Skeletal muscle satellite cell (primary cell): ENCODE measurements around the gene KCNK7.

ENCODE experiments used
- H3K27me3 ChIP-seq: 2 replicates; pipeline ENCODE4 v1.7.0; 2013; ENCODE audit warnings: low read length; ENCODE audit not compliant: control insufficient read depth, insufficient read depth
- H3K36me3 ChIP-seq: 2 replicates; pipeline ENCODE4 v1.7.0; 2013; ENCODE audit warnings: mild to moderate bottlenecking, control low read depth, low read length; ENCODE audit not compliant: insufficient read depth
- H3K4me1 ChIP-seq: 2 replicates; pipeline ENCODE4 v1.7.0; 2013; ENCODE audit warnings: low read length; ENCODE audit not compliant: control insufficient read depth, insufficient read depth
- H3K4me2 ChIP-seq: 2 replicates; pipeline ENCODE4 v1.7.0; 2013; ENCODE audit warnings: mild to moderate bottlenecking, low read length
- H3K4me3 ChIP-seq: 2 replicates; pipeline ENCODE4 v1.7.0; 2013; ENCODE audit warnings: low read length
- H3K9ac ChIP-seq: 2 replicates; pipeline ENCODE4 v1.7.0; 2013; ENCODE audit warnings: mild to moderate bottlenecking, low read depth, low read length, moderate library complexity
- H3K9me3 ChIP-seq: replicated peaks from 2 replicates; pipeline ENCODE4 v1.7.0; 2013; ENCODE audit warnings: mild to moderate bottlenecking, control low read depth, low read length

The KCNK7 gene

DNA sequence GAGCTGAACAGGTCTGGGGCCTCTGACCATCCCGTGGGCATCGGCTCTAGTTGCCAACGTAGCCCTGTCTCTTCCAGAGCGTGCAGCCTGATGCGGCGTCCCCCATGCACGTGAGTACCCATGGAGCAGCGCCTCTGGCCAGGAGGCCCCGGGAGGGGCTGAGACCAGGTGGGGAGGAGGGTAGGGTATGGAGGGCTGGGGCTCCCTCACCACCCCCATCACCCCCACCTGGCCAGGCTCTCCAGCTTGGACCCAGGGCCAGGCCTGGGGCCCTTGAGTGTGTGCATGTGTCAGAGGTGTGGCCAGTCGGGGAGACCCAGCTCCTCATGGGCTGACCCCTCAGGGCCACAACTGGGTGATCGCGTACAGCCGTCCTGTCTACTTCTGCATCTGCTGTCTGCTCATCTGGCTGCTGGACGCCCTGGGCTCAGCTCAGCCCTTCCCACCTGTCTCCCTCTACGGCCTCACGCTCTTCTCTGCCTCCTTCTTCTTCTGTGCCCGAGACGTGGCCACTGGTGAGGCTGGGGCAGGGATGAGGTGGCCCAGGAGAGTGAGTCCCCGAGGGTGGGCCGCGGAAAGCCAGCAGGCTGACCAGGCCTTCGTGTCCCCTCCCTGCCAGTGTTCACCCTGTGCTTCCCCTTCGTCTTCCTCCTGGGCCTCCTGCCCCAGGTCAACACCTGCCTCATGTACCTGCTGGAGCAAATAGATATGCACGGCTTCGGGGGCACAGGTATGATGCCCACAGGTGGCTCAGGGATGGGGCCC is 28.4 kb upstream of the KCNK7 start:
- H3K9me3 ChIP-seq, result no peaks in the 10 kb centered on the region
- peaks cover 87% of the 10 kb centered on the region for H3K36me3 ChIP-seq
- H3K27me3 ChIP-seq, result no peaks in the 10 kb centered on the region
- no peak overlapping the region for H3K9ac ChIP-seq
- no peaks in the 10 kb centered on the region for H3K4me1 ChIP-seq
- no peak overlapping the region for H3K4me3 ChIP-seq
- no peak overlapping the region for H3K4me2 ChIP-seq

DNA sequence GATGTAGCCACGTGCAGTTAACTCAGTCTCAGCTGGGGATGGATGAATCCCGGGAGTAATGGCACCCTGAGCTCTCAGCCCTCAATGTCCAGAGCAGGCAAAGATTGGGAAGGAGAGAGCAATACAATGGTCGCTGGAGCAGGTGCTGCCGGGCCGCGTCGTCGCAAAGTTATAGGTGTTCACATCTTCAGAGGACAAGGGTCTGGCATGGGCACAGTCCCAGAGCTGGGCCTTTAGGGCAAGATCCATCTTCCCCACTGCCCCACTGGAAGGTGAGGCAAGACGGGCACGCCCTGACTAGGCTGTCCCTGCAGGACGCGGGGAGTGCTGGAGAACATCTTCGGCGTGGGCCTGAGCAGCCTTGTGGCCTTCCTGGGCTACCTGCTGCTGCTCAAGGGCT is 27.6 kb upstream of the KCNK7 start:
- Histone ChIP-seq H3K9ac (no peak overlapping the region), H3K4me3 (no peak overlapping the region), H3K9me3 (no peaks in the 10 kb centered on the region)

DNA sequence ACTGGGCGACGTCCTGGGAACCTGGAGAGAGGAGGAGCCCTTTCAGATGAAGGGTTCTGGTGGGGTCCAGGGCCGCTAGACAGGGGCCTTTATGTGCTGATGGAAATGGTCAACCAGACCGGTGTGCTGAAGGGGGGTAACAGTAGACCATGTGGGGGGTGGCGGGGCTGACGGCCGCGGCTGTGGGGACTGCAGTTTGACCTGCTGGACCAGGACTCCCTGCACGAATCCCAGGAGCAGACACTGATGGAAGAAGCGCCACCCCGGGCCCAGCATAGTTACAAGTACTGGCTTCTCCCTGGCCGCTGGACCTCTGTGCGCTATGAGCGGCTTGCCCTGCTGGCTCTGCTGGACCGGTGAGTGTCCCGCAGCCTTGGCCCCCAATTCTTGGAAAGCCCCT is 26.4 kb upstream of the KCNK7 start:
- H3K4me3 ChIP-seq, result no peak overlapping the region
- H3K4me2 ChIP-seq, result no peak overlapping the region
- H3K9me3 ChIP-seq, result no peaks in the 10 kb centered on the region
- H3K4me1 ChIP-seq, result peaks cover 4% of the 10 kb centered on the region
- no peak overlapping the region for H3K9ac ChIP-seq
- no peaks in the 10 kb centered on the region for H3K27me3 ChIP-seq
- peaks cover 88% of the 10 kb centered on the region for H3K36me3 ChIP-seq

More for the DNA sequence above, 27.6 kb upstream of the KCNK7 start:
- no peak overlapping the region for H3K4me2 ChIP-seq
- H3K36me3 ChIP-seq, result peaks cover 89% of the 10 kb centered on the region
- H3K4me1 ChIP-seq, result no peaks in the 10 kb centered on the region
- H3K27me3 ChIP-seq, result no peaks in the 10 kb centered on the region

DNA sequence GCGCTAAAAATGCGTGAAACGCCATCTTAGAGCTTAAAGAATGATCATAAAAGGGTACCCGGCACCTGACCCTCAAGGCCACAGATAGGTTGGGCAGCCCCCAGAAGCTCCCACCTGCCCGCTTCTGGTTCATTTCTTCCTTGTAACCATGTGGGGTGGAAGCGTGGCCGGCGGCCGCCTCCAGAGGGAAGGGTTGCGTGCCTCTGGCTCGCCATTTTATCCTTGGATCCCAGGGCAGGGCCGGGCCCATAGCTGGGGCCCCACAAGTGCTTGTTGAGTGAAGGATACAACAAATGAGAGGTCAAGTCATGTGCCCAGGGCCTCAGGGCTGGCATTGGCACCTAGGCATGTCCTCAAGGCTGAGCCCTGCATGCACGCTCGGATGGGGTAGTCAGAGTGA is 25.9 kb upstream of the KCNK7 start:
- H3K36me3 ChIP-seq, result peaks cover 83% of the 10 kb centered on the region

DNA sequence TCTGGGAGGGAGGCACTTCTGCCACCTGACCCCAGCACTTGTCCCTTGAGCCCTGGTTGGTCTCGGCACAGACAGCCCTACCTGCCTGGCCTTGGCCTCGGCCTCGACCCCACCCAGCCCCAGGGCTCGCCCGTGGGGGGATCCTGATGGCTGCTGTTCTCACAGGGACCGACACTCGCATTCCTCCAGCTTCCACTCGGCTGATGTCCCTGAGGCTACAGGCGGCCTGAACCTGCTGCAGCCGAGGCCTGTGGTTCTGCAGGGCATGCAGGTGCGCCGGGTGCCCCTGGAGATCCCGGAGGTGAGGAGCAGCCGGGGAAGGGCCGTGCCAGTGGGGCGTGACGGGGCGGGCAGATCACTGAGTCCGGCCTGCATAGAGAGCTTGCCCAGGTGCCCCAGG is 25.1 kb upstream of the KCNK7 start:
- H3K27me3 ChIP-seq, result no peaks in the 10 kb centered on the region
- H3K4me2 ChIP-seq, result no peak overlapping the region
- no peak overlapping the region for H3K9ac ChIP-seq
- peaks cover 75% of the 10 kb centered on the region for H3K36me3 ChIP-seq
- peaks cover 11% of the 10 kb centered on the region for H3K4me1 ChIP-seq
- no peaks in the 10 kb centered on the region for H3K9me3 ChIP-seq
- no peak overlapping the region for H3K4me3 ChIP-seq

More for the DNA sequence above, 25.9 kb upstream of the KCNK7 start:
- no peak overlapping the region for H3K9ac ChIP-seq
- H3K9me3 ChIP-seq, result no peaks in the 10 kb centered on the region
- H3K27me3 ChIP-seq, result no peaks in the 10 kb centered on the region
- no peak overlapping the region for H3K4me2 ChIP-seq
- no peak overlapping the region for H3K4me3 ChIP-seq
- H3K4me1 ChIP-seq, result peaks cover 9% of the 10 kb centered on the region

DNA sequence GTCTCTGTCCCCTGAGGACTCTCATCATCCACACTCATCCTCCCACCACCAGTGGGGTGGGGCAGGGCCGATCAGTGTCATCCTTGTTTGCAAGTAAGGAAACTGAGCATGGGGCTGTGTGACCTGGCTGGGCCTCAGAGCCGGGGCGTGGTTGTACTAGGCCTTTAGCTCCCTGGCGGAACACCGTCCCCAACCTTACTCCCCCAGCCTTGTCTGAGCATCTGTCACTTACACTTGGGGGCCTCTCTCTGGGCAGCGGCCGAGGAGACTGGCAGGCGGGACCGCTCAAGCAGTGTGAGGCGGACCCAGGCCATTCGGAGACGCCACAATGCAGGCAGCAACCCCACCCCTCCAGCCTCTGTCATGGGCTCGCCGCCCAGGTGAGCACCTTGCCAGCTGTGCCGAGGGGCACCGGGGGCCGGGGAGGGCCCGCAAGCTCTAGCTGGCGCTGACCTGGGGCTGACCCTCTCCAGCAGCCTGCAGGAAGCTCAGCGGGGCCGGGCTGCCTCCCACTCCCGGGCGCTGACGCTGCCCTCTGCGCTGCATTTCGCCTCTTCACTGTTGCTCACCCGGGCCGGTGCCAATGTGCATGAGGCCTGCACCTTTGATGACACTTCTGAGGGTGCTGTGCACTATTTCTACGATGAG is 23.8 kb upstream of the KCNK7 start:
- Histone ChIP-seq H3K27me3 (no peaks in the 10 kb centered on the region), H3K36me3 (peaks cover 64% of the 10 kb centered on the region), H3K4me2 (no peak overlapping the region), H3K9me3 (no peaks in the 10 kb centered on the region), H3K4me1 (peaks cover 11% of the 10 kb centered on the region), H3K4me3 (no peak overlapping the region), H3K9ac (no peak overlapping the region)

DNA sequence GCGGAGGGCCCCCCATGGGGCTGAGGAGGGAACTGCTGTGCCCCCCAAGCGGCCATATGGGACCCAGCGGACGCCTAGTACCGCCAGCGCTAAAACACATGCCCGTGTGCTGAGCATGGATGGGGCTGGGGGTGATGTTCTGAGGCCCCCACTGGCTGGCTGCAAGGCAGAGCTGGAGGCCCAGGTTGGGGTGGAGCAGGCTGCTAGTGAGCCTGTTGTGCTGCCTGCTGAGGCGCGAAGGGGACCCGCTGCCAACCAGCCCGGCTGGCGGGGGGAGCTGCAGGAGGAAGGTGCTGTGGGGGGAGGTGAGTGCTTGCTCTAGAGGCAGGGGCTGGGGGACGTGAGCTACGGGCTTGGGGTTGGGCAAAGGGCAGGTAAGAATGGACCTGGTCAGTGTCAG is 23.2 kb upstream of the KCNK7 start:
- peaks cover 11% of the 10 kb centered on the region for H3K4me1 ChIP-seq
- no peak overlapping the region for H3K9ac ChIP-seq

DNA sequence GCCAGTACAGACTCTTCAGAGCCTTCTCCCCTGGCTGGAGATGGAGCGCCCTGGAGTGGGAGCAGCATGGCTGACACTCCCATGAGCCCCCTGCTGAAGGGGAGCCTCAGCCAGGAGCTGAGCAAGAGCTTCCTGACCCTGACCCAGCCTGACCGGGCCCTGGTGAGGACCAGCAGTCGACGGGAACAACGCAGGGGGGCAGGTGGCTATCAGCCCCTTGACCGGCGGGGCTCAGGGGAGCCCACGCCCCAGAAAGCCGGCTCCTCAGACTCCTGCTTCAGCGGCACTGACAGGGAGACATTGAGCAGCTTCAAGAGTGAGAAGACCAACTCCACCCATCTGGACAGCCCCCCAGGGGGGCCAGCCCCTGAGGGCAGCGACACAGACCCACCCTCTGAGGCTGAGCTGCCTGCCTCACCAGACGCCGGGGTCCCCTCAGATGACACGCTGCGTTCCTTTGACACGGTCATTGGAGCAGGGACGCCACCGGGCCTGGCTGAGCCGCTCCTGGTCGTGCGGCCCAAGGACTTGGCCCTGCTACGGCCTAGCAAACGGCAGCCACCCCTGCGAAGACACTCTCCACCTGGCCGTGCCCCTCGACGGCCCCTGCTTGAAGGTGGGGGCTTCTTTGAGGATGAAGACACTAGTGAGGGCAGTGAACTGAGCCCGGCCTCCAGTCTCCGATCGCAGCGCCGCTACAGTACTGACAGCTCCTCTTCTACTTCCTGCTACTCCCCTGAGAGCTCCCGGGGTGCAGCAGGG is 22.6 kb upstream of the KCNK7 start:
- Histone ChIP-seq H3K9me3 (no peaks in the 10 kb centered on the region), H3K36me3 (peaks cover 52% of the 10 kb centered on the region), H3K4me2 (no peak overlapping the region), H3K4me1 (peaks cover 14% of the 10 kb centered on the region), H3K4me3 (no peak overlapping the region), H3K9ac (no peak overlapping the region), H3K27me3 (no peaks in the 10 kb centered on the region)

More for the DNA sequence above, 23.2 kb upstream of the KCNK7 start:
- Histone ChIP-seq H3K27me3 (no peaks in the 10 kb centered on the region), H3K36me3 (peaks cover 58% of the 10 kb centered on the region), H3K9me3 (no peaks in the 10 kb centered on the region), H3K4me2 (no peak overlapping the region), H3K4me3 (no peak overlapping the region)

DNA sequence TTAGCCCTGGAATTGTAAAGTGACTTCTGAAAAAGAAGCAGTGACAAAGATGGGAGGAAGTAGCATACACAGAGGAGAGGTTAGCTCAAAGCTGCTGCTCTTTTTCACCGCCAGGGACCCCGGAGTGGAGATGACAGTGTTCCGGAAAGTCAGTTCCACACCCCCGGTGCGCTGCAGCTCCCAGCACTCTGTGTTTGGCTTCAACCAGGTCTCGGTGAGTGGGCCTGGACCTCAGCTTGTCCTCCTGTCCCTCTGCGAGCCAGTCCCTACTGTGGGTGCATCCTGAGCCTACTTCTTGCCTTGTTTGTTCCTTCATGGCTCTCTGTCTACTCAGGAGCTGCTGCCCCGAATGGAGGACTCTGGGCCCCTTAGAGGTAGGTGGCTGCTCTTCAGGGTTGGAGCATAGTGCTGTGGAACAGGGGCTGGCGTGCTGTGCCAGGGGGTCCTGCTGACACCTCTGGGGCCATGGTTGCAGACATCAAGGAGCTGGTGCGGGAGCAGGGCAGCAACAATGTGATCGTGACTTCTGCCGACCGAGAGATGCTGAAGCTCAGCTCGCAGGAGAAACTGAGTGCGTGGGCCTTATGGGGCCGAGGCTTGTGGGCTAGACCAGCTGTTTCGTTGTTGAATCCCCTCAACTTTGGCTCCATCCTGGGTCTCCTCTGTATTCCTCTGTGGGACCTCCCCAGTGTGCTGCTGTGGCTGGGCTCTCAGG is 21.7 kb upstream of the KCNK7 start:
- H3K4me3 ChIP-seq, result peak overlapping the region; percentile 79
- H3K36me3 ChIP-seq, result peaks cover 47% of the 10 kb centered on the region
- H3K9ac ChIP-seq, result peak overlapping the region; percentile 90

DNA sequence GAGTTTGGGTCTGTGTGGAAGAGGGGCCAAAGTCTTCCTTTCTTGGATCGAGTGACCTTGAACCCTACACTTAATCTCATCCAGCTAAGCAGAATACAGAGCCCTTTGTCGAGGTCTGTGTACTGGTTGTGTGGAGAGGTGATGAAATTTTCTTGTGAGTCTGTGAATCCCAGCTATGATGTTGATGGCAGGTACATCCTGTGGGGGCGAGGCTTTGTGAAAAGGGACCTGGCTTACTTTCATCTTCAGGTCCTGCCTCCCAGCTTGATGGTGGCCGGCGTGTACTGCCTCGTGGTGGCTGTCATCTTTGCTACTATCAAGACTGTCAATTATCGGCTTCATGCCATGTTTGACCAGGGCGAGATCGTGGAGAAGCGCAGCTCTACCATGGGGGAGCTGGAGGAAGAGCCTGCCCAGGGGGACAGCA is 21.0 kb upstream of the KCNK7 start:
- Histone ChIP-seq H3K27me3 (no peaks in the 10 kb centered on the region), H3K9me3 (no peaks in the 10 kb centered on the region), H3K4me3 (peak overlapping the region; percentile 79), H3K4me2 (peak overlapping the region; percentile 89), H3K4me1 (peaks cover 30% of the 10 kb centered on the region), H3K36me3 (peaks cover 45% of the 10 kb centered on the region), H3K9ac (peak overlapping the region; percentile 90)

More for the DNA sequence above, 21.7 kb upstream of the KCNK7 start:
- H3K27me3 ChIP-seq, result no peaks in the 10 kb centered on the region
- H3K4me2 ChIP-seq, result peak overlapping the region; percentile 89
- H3K4me1 ChIP-seq, result peaks cover 23% of the 10 kb centered on the region
- H3K9me3 ChIP-seq, result no peaks in the 10 kb centered on the region
